GM19467 (cell line): ENCODE data around the gene TMEM143.
A peak's percentile ranks its signal among the peaks of the same experiment; 100 is the strongest.

Experiments used
- ATAC-seq: cut with Tn5 transposase; IDR thresholded peaks from one replicate; pipeline ENCODE4 v1.9.1; 2021; ENCODE audit warnings: mild to moderate bottlenecking, moderate library complexity; ENCODE audit not compliant: unreplicated experiment

The TMEM143 gene

GRCh38 chr19:48361912-48362311, 1.8 kb downstream of the TMEM143 start:
- ATAC-seq: no peak

- ATAC-seq: no peak
These were observed 4.6 kb downstream of the TMEM143 start for GRCh38 chr19:48359123-48359522.

- no peak for ATAC-seq
These were observed 8.3 kb downstream of the TMEM143 start for GRCh38 chr19:48355365-48355954.

GRCh38 chr19:48354332-48354992, 9.3 kb downstream of the TMEM143 start:
- ATAC-seq: no peak

- ATAC-seq: no peak
These were observed 10.1 kb downstream of the TMEM143 start for GRCh38 chr19:48353677-48354076.

GRCh38 chr19:48351341-48351752, 12.4 kb downstream of the TMEM143 start:
- ATAC-seq: no peak

GRCh38 chr19:48350856-48351255, 12.9 kb downstream of the TMEM143 start:
- no peak for ATAC-seq

- no peak for ATAC-seq
These were observed 15.0 kb downstream of the TMEM143 start for GRCh38 chr19:48348737-48349136.

GRCh38 chr19:48348045-48348444, 15.7 kb downstream of the TMEM143 start:
- no peak for ATAC-seq

- no peak for ATAC-seq
These were observed 17.5 kb downstream of the TMEM143 start for GRCh38 chr19:48346191-48346590.

GRCh38 chr19:48344892-48345291, 18.8 kb downstream of the TMEM143 start:
- no peak for ATAC-seq

- ATAC-seq: no peak
These were observed 20.7 kb downstream of the TMEM143 start for GRCh38 chr19:48342841-48343540.

GRCh38 chr19:48342414-48342738, 21.4 kb downstream of the TMEM143 start:
- ATAC-seq: no peak

GRCh38 chr19:48341515-48342413, 22.0 kb downstream of the TMEM143 start:
- no peak for ATAC-seq

GRCh38 chr19:48340995-48341394, 22.7 kb downstream of the TMEM143 start:
- no peak for ATAC-seq

GRCh38 chr19:48338802-48339503, 24.8 kb downstream of the TMEM143 start:
- ATAC-seq: no peak

GRCh38 chr19:48338253-48338755, 25.4 kb downstream of the TMEM143 start:
- ATAC-seq: no peak

GRCh38 chr19:48333467-48334384, 30.0 kb downstream of the TMEM143 start:
- ATAC-seq: peak; percentile 52

- peak; percentile 45 for ATAC-seq
These were observed 30.9 kb downstream of the TMEM143 start for GRCh38 chr19:48332662-48333466.
